GM20000 (cell line): ENCODE measurements around the gene REST.

Experiments
- DNase-seq: peaks from one replicate; pipeline ENCODE4 v3.0.0; 2012; ENCODE audit warnings: low spot score
- CTCF ChIP-seq: IDR thresholded peaks from 2 replicates; pipeline ENCODE4 v1.5.1; 2012; ENCODE audit warnings: mild to moderate bottlenecking, control low read depth; ENCODE audit errors: extremely low read depth, missing control alignments

The REST gene

GRCh38 chr4:56902703-56903102, 5.0 kb upstream of the REST start:
- no peak for TF ChIP-seq CTCF

GRCh38 chr4:56905796-56906195, 1.9 kb upstream of the REST start:
- no peak for TF ChIP-seq CTCF

More at GRCh38 chr4:56902703-56903102, 5.0 kb upstream of the REST start:
- DNase-seq = no peak

GRCh38 chr4:56906489-56907393, 959 bp upstream of the REST start:
- peak; percentile 33 for DNase-seq
- TF ChIP-seq CTCF = no peak

More at GRCh38 chr4:56905796-56906195, 1.9 kb upstream of the REST start:
- no peak for DNase-seq

- DNase-seq = peak; percentile 93
- peak; percentile 18 for TF ChIP-seq CTCF
Measured at GRCh38 chr4:56908206-56909085, 746 bp downstream of the REST start.

GRCh38 chr4:56909086-56909894, 1.6 kb downstream of the REST start:
- peak; percentile 72 for DNase-seq
- no peak for TF ChIP-seq CTCF

- TF ChIP-seq CTCF = no peak
- no peak for DNase-seq
Measured at GRCh38 chr4:56910172-56910967, 2.7 kb downstream of the REST start.
